PC-3 (cell line): ENCODE measurements around the gene ESPNL.

Experiments
- CTCF ChIP-seq: fragments of 300-600 bp; sonication (generic); conservative IDR thresholded peaks from 2 replicates; pipeline ENCODE4 v1.5.1; 2017; ENCODE audit warnings: antibody characterized with exemption, low read depth, mild to moderate bottlenecking, low read length
- EZH2 ChIP-seq: fragments of 300-600 bp; sonication (generic); IDR thresholded peaks from one replicate; pipeline ENCODE4 v1.6.1; 2017; ENCODE audit warnings: antibody characterized with exemption, mild to moderate bottlenecking, low read length; ENCODE audit not compliant: unreplicated experiment

- TF ChIP-seq CTCF, result no peak
- no peak for TF ChIP-seq EZH2
Observed at GRCh38 chr2:238172439-238172838, 72.3 kb downstream of the ESPNL start.
